Keratinocyte (primary cell): ENCODE measurements around the gene UTF1. TPM values are rescaled to one million over a fixed set of nuclear protein-coding genes. Genes with fewer than 3 reads are reported as not detected.
A peak's percentile ranks its signal among the peaks of the same experiment; 100 is the strongest.

Source experiments
- DNase-seq: peaks from one replicate; pipeline ENCODE4 v3.0.0-alpha.2; 2011; ENCODE audit warnings: low read depth, missing footprints, low spot score
- FAIRE-seq: peaks from 2 replicates; lab custom pipeline; 2011; peaks lifted over from hg19 to GRCh38; lab: Jason Lieb, UNC
- H2AFZ ChIP-seq: 2 replicates; pipeline ENCODE4 v1.6.0; 2012; ENCODE audit warnings: low read length, control low read depth, inconsistent platforms; ENCODE audit not compliant: control insufficient read depth
- H3K27ac ChIP-seq: 2 replicates; pipeline ENCODE4 v1.5.1; 2011; ENCODE audit warnings: low read length; ENCODE audit not compliant: control insufficient read depth, insufficient read depth
- H3K27me3 ChIP-seq: 3 replicates; pipeline ENCODE4 v1.6.0; 2011; ENCODE audit warnings: low read length; ENCODE audit not compliant: control insufficient read depth, insufficient read depth; ENCODE audit errors: extremely low read depth
- H3K36me3 ChIP-seq, 2 experiments: 2 replicates in 1 of 2; 3 replicates in 1 of 2; pipeline ENCODE4 v1.5.1; 2011; ENCODE audit warnings: low read length in 2 of 2, mild to moderate bottlenecking in 1 of 2; ENCODE audit not compliant: control insufficient read depth in 2 of 2, insufficient read depth in 2 of 2; ENCODE audit errors: extremely low read depth in 1 of 2
- H3K4me1 ChIP-seq: 3 replicates; pipeline ENCODE4 v1.5.1; 2011; ENCODE audit warnings: low read length; ENCODE audit not compliant: control insufficient read depth, insufficient read depth; ENCODE audit errors: extremely low read depth
- H3K4me2 ChIP-seq: 3 replicates; pipeline ENCODE4 v1.6.0; 2011; ENCODE audit warnings: low read depth, low read length; ENCODE audit not compliant: control insufficient read depth, insufficient read depth; ENCODE audit errors: extremely low read depth
- H3K4me3 ChIP-seq, 3 experiments: fragments of 200-600 bp in 1 of 3; sonication (generic) in 1 of 3; 2 replicates in 2 of 3; 3 replicates in 1 of 3; pipeline ENCODE4 v1.5.1; 2011 to 2016; ENCODE audit warnings: low read length in 3 of 3, mild to moderate bottlenecking in 3 of 3, control low read depth in 2 of 3, inconsistent platforms in 1 of 3, low read depth in 1 of 3, mixed read lengths in 1 of 3, mixed run types in 1 of 3, moderate library complexity in 1 of 3; ENCODE audit not compliant: control insufficient read depth in 2 of 3, insufficient read depth in 2 of 3; ENCODE audit errors: extremely low read depth in 1 of 3
- H3K79me2 ChIP-seq: 2 replicates; pipeline ENCODE4 v1.6.0; 2012; ENCODE audit warnings: low read length; ENCODE audit not compliant: control insufficient read depth, insufficient read depth
- H3K9ac ChIP-seq: 3 replicates; pipeline ENCODE4 v1.6.0; 2011; ENCODE audit warnings: low read length; ENCODE audit not compliant: control insufficient read depth, insufficient read depth; ENCODE audit errors: extremely low read depth
- H3K9me1 ChIP-seq: 3 replicates; pipeline ENCODE4 v1.6.0; 2011; ENCODE audit warnings: low read length; ENCODE audit not compliant: control insufficient read depth, insufficient read depth; ENCODE audit errors: extremely low read depth
- H3K9me3 ChIP-seq: 2 replicates; pipeline ENCODE4 v1.5.1; 2012; ENCODE audit warnings: low read depth, low read length; ENCODE audit not compliant: control insufficient read depth
- H4K20me1 ChIP-seq: 3 replicates; pipeline ENCODE4 v1.6.0; 2011; ENCODE audit warnings: low read length; ENCODE audit not compliant: control insufficient read depth, insufficient read depth; ENCODE audit errors: extremely low read depth
- CTCF ChIP-seq, 3 experiments: IDR thresholded peaks in 1 of 3; conservative IDR thresholded peaks in 1 of 3; optimal IDR thresholded peaks in 1 of 3; 2 replicates in 2 of 3; 3 replicates in 1 of 3; pipeline versions ENCODE3 to v1.5.1; 2011; ENCODE audit warnings: low read length in 3 of 3, mild to moderate bottlenecking in 3 of 3, moderate library complexity in 2 of 3, control low read depth in 1 of 3, inconsistent platforms in 1 of 3; ENCODE audit not compliant: insufficient read depth in 2 of 3; ENCODE audit errors: extremely low read depth in 1 of 3
- EZH2 ChIP-seq: IDR thresholded peaks from one replicate; pipeline ENCODE4 v1.6.1; 2012; ENCODE audit warnings: inconsistent platforms, mild to moderate bottlenecking, low read length, moderate library complexity
- dilution Hi-C: fragments of 300-500 bp; cut with MboI; formaldehyde crosslinking; loops from one replicate; pipeline ENCODE4 v1.7.0; 2020; ENCODE audit warnings: low sequenced_read_pairs; ENCODE audit not compliant: extremely low pct_ligation_motif_present
- polyA plus RNA-seq, 5 experiments: library from polyadenylated mRNA; depleted of rRNA in 3 of 5; stranded (reverse) in 3 of 5; stranded (forward) in 1 of 5; unstranded in 1 of 5; fragments of >200 nt; gene quantifications; 1 replicate in 1 of 5; 2 replicates in 3 of 5; 3 replicates in 1 of 5; pipeline versions ENCODE4 v1.2.1 to v1.2.3, GENCODE V29; 2011 to 2012; ENCODE audit warnings: missing spikeins in 2 of 5, low read depth in 1 of 5, low replicate concordance in 1 of 5

The UTF1 gene
- polyA plus RNA-seq, 1 donor (not counting 4 experiments of a cell fraction or from before 2014, with no cell fraction given), result not detected

GRCh38 chr10:133237588-133238465 lies 7.8 kb downstream of the UTF1 start, which contains the start of gene VENTX:
Gene VENTX (plus strand): TSS chr10:133237855. CDS start chr10:133237915, 60 bp downstream.
- H2AFZ ChIP-seq, result no peak within 1 kb of the TSS
- peaks cover 8% of the 10 kb centered on the region for H3K4me1 ChIP-seq
- no peaks in the 10 kb centered on the region for H4K20me1 ChIP-seq
- peak within 1 kb of the TSS in 1 of 3 experiments; percentile 22 for H3K4me3 ChIP-seq
- FAIRE-seq, result no peak
- H3K27ac ChIP-seq, result no peak within 1 kb of the TSS
- dilution Hi-C loops, result no loop called here
- H3K36me3 ChIP-seq, result no peaks in the 10 kb centered on the region
- peaks cover 84% of the 10 kb centered on the region for H3K27me3 ChIP-seq
- TF ChIP-seq CTCF (optimal IDR thresholded peaks at IDR 0.05 in 1 of 3, IDR thresholded peaks at IDR 0.05 in 1 of 3, conservative IDR thresholded peaks at IDR 0.05 in 1 of 3; ENCODE audit: extremely low read depth in 1 of 3, insufficient read depth in 2 of 3, low read length in 3 of 3), result no peak
- TF ChIP-seq EZH2, result peak; percentile 57
- no peaks in the 10 kb centered on the region for H3K79me2 ChIP-seq
- DNase-seq, result no peak
- no peak within 1 kb of the TSS for H3K4me2 ChIP-seq
- H3K9ac ChIP-seq, result no peak within 1 kb of the TSS
- H3K9me3 ChIP-seq, result no peaks in the 10 kb centered on the region
- no peaks in the 10 kb centered on the region for H3K9me1 ChIP-seq

DNA sequence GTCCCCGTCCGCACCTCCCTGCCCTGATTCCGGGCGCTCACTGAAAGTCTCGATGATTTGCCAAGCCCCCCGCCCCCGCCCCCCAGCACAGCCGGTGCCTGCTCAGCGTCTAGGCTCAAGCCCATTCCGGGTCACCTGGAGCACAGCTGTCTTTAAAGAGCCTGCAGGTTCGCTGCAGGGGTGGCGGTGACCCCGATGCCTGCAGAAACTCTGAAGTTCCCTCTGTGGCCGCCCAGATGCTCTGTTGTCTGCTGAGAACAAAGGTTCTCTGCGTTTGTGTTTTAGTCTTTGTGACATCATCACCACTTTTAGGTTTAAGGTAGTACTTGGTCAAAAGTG lies 8.4 kb downstream of the UTF1 start:
- peaks cover 12% of the 10 kb centered on the region for H3K4me1 ChIP-seq
- H3K4me3 ChIP-seq, result no peak overlapping the region
- DNase-seq (no peak), FAIRE-seq (no peak)
- H2AFZ ChIP-seq, result no peak overlapping the region
- TF ChIP-seq EZH2 (no peak), CTCF (optimal IDR thresholded peaks at IDR 0.05 in 1 of 3, IDR thresholded peaks at IDR 0.05 in 1 of 3, conservative IDR thresholded peaks at IDR 0.05 in 1 of 3; ENCODE audit: extremely low read depth in 1 of 3, insufficient read depth in 2 of 3, low read length in 3 of 3) (no peak)
- dilution Hi-C loops, result no loop called here
- no peaks in the 10 kb centered on the region for H3K9me3 ChIP-seq
- H3K36me3 ChIP-seq, result no peaks in the 10 kb centered on the region
- H3K27ac ChIP-seq, result no peak overlapping the region
- no peaks in the 10 kb centered on the region for H4K20me1 ChIP-seq
- H3K27me3 ChIP-seq, result peaks cover 84% of the 10 kb centered on the region
- no peaks in the 10 kb centered on the region for H3K79me2 ChIP-seq
- H3K9ac ChIP-seq, result no peak overlapping the region
- no peak overlapping the region for H3K4me2 ChIP-seq
- H3K9me1 ChIP-seq, result no peaks in the 10 kb centered on the region
